D341Med (cell line): Measurements from ENCODE around the gene MTRR.
"Not testable (repeated sequence)": the region's sequence is repeated elsewhere in the genome, so short reads cannot be mapped to it uniquely, and the experiment has no call there.

ENCODE experiments used
- DNase-seq: peaks from one replicate; pipeline ENCODE4 v3.0.0; 2012; ENCODE audit warnings: low spot score

Gene MTRR

DNA sequence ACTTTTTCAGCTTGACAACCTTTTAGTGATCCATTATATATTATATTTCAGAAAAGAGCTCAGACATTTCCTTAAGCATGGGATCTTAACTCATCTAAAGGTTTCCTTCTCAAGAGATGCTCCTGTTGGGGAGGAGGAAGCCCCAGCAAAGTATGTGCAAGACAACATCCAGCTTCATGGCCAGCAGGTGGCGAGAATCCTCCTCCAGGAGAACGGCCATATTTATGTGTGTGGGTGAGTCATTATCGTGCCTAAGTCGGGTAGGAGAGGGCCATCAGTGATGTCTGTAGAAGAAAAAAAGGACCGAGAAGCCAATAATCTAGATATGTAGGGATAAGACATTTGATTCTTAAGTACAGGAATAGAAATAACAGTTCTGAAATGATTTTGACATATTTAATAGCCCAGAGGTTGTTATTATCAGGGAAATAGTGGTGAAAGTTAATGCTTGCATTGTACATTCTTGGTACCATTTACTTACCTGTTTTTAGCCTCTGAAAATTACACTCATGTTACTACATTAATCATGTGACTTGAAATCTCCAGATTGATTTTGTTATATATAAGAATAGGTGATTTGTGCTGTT is 28.2 kb downstream of the MTRR start:
- DNase-seq = no peak

DNA sequence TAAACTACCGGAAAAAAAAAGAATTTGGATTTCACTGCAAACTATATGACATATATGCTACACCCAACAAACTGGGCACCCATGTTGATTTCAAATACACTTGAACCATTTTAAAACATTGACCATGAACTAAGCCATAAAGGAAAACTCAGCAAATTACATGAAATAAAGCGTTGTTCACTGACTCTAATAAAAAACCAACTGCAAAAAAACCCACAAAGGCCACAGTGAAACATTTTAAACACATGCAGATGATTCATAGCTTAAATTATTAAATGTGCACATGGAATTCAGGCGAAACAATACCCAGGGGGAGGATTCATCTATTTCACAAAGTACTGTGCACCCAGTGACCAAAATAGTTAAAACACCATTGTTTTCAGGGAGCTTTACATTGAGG is 33.3 kb downstream of the MTRR start:
- no peak for DNase-seq

DNA sequence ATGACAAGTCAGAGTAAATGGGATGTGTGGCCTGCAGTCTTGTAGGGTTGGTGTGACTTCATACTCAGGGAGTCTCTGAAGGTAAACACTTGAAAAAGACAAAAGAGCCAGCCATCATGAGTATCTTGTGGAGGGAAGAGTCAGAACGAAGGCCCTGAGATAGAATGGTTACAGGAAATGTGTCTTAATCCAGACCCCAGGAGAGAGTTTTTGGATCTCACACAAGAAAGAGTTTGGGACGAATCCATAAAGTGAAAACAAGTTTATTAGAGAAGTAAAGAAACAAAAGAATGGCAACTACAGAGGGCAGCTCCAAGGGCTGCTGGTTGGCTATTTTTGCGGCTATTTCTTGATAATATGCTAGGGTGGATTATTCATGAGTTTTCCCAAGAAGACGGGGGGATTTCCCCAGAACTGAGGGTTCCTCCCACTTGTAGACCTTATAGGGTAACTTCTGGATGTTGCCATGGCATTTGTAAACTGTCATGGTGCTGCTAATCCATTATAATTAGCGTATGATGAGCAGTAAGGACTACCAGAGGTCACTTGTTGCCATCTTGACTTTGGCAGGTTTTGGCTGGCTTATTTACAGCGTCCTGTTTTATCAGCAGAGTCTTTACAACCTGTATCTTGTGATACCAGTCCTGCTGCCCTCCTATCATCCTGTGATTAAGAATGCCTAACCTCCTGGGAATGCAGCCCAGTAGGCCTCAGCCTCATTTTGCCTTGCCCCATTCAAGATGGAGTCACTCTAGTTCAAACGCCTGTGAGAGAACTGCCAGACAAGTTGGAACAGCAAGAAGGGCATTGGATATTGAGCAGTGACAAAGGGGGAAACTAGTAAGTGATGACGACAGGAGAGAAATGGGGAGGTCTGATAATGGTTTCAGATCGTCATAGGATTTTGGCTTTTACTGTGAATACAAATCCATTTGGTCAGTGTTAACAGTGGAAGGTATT is 34.0 kb downstream of the MTRR start:
- no peak for DNase-seq

DNA sequence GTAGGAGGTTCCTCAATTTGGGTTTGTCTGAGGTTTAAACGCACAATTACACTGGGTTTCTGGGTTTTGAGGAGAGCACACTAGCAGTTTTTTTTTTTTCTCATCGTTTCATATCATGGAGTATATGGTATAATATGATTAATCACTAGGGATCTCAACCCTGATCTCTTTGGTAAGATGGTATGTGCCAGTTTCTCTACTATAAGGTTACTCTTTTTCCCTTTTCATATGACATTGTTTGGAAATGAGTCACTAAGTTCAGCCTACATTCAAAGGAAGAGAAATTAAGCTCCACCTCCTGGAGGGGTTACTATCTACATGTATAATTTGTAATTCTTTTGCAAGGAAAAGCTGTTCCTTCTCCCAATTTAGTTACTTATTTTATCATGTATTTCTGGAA is 35.2 kb downstream of the MTRR start:
- no peak for DNase-seq

DNA sequence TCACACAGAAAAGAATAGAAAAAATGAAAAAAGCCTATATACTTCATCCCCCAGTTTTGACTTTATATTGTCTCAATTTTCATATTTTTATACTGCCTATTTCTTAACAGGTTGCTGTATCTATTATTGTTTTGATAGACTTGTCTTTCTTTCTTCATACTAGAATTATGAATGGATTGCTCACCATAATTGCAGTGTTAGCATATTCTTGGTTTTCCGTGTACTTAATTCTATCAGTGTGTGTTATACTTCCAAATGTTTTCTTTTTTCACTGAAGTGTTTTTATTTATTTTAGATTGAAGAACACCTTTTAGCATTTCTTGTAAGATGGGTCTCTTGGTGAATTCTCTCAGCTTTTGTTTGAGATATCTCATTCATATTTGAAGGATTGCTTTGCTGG is 38.7 kb downstream of the MTRR start:
- DNase-seq = no peak

DNA sequence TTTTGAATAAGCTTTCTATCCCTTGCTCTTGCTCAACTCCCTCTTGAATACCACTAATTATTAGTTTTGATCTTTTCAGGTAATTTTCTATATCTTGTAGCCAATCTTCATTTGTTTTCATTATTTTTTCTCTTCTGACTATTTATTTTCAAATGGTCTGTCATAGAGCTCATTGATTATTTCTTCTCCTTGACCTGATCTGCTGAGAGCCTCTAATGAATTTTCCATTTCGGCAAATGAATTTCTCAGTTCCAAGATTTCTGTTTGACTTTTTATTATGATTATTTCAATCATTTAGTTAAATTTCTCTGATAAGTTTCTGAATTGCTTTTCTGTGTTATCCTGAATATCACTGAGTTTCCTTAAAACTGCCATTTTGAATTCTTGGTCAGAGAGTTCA is 39.4 kb downstream of the MTRR start:
- no peak for DNase-seq

DNA sequence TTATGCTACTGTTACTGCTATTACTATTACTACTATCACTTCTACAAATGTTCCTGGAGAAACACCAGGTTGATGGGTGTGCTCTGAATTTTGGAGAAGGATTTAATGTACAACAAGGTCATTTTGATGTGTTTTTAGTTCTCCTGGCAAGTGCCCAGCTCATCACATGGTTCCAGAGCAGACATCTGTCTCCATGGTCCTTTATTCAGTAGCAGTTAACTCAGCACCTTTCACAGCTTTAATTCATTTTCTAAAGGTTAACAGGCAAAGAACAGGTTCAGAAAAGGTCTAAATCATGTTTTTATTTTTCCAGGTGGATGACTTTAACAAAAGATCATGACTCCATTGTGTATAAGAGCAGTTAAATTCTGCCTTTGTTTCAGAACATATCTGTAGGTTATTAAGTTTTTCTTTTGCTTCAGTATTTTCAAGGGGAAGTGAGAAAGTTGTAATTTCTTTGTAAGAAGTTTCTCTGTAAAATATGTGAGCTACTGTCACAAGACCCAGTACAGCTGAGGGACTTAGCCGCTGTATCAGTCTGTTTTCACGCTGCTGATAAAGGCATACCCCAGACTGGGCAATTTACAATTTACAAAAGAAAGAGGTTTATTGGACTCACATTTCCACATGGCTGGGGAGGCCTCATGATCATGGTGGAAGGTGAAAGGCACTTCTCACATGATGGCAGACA is 41.9 kb downstream of the MTRR start:
- no peak for DNase-seq

DNA sequence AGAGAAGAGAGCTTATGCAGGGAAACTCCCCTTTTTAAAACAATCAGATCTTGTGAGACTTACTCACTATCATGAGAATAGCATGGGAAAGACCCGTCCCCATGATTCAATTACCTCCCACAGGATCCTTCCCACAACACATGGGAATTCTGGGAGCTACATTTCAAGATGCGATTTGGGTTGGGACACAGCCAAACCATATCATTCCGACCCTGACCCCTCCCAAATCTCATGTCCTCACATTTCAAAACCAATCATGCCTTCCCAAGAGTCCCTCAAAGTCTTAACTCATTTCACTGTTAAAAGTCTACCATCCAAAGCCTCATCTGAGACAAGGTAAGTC is 42.5 kb downstream of the MTRR start:
- not testable (repeated sequence) for DNase-seq

DNA sequence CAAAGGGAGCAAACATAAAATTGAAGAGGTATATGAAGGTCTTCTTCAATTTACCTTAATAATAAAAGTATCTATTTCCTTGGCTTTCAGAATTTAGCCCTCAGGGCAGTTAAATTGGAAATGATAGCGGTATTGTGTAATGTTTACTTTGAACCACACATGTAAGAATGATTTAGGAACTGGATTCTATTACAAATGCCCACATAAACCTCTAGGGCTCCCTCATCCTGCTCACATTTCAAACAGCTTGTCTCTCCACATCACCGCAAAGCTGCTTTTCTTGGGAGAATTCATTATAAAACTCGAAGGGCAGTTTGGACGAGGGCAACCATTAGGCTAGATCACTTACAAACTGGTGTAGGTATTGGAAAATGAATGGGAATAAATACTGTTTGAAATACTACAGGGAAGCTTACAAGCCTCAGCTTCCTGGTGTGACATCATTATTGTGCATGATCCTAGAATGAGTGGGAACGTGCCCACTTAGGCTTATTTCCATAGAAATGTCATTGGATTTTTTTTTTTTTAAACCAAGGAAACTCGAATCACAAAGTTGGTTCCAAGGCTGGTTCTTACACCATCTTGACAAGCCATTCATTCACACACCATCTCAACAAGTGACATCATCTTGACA is 47.3 kb downstream of the MTRR start:
- DNase-seq = no peak

DNA sequence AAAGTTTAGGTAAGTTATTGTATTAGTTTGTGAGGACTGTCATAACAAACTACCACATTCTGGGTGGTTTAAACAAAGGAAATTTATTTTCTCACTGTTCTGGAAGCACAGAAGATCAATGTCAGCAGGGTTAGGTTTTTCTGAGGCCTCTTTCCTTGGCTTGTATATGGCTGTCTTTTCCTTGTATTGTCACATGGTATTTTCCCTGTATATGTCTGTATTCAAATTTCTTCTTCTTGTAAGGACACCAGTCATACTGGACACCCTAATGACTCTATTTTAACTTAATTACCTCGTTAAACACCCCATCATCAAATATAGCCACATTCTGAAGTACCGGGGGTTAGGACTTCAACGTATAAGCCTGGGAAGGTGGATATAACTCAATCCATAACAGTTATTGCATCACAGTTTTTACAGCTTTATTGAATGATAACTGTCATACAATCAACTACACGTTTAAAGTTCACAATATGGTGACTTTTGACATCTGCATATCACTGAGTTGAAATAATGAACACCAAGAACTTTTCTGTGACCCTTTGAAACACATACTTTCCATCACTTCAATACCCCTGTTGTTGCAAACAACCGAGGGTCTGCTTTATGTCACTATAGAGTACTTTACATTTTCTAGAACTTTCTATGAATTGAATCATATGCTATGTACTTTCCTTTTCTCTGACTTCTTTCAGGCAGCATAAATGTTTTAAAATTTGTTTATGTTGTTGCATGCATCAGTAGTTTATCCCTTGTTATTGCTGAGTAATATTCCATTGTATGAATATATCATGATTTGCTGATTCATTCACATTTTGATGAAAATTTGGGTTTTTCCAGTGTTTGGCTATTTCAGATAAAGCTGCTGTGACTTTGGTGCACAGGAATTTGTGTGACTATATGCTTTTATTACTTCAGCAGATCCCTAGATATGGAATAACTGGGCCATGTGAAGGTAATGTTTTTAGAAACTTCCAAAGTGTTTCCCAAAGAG is 48.5 kb downstream of the MTRR start:
- no peak for DNase-seq

DNA sequence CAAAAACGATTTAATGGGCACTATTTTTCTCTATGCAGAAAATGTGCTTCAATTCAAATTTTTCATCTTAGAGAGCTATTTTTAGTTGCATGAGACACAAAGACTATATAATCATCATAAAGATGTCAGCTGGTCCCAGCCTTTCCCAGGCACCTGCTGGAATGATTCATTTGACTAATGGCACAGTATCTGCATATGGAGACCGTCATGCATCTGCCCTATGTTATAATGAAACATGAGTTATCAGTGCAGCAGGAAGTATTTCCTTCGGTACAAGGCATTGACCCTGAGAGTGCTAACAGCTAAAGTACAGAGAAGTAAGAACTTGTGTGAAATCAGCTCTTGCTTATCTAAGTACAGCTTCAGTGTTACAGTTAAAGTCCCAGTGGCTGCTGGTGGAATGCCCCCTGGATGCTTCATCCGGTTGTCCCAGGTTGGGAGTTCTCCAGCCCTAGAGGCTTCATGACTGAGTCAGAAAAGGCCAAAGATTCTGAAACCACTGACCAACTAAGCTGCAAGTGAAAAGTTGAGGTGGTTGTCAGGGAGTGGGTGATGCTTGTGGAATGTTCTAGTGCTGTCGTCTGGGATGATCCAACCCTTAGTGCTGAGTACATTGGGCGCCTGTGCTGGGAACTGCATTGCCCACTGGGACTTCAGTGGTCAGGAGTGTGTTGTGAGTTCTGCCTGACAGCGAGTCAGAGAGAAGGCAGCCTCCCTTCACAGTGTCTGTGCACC is 57.2 kb downstream of the MTRR start:
- no peak for DNase-seq

DNA sequence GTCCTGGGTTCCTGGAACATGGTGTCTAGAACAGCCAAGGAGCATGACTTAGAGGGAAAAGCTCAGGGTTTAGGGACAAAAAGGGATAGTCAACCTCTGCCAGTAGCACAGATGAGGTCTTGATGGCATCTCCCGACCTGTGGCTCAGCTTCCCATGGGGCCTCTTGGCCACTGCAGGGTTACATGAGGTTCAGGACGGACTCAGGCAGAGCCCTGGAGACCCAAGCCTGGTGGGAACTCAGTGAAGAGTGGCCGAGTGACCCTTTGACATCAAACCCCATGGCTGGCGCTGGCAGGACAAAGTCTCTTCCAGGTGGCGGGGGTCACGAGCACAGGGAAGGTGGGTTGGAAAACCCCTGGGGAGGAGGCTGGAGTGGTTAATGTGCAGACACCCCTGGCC is 57.8 kb downstream of the MTRR start:
- DNase-seq = no peak

DNA sequence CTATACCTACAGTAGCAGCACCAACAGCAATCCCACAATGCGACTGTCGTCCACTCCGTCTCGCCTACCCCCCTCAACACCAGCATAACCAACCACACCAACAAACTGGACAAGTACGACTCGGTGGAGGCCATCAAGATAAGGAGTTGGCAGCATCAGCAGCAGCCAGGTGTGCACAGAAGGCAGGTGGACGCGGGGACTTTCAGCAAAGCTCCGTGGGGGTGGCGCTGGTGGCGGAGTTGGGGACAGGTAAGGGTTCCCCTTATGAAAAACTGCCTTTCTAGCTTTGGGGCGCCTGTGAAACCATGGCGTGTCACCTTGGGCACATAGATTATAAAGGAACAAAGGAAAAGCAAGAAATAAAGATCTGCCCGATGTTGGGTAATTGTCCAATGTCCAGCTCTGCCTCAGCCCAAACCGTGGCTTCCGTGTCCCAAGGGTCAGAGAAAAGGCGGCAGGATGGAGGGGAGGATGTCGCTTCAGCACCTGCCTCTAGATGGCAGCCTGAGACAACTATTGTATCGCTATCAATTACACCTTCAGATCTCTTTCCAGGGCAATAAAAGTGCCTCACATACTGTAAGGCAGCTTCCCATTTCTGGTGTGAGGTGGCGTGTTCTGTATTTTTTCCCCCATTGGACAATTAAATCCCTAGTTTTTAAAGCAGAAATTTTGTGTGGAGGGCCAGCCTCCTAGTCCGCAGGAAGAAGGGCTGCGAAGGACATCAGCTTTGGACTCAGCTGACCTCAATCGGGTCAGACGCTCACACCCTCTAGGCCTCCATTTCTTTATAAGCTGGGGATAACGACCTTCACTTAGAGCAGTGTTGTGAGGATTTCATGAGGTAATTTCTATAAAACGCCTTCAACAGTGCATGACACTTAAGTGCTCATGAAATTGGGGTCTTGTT is 58.8 kb downstream of the MTRR start:
- peak; percentile 78 for DNase-seq

DNA sequence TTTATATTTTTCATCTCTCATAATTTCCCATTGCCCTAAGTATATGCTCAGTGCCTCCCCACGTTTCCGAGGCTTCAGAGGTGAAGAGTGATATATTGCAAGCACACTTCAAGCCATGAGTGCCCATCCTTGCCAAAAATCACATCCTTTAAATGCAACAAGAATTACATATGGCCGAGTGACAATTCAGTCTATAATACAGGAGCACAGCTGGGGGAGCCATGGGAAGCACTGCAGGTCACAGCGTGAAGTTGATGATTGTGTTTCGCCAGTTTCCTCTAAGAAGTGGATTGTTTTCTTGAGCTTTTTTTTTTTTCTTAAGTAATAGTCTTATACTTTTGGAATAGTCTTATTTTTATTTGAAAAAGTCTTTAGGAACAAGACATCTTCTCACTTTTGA is 61.1 kb downstream of the MTRR start:
- no peak for DNase-seq

DNA sequence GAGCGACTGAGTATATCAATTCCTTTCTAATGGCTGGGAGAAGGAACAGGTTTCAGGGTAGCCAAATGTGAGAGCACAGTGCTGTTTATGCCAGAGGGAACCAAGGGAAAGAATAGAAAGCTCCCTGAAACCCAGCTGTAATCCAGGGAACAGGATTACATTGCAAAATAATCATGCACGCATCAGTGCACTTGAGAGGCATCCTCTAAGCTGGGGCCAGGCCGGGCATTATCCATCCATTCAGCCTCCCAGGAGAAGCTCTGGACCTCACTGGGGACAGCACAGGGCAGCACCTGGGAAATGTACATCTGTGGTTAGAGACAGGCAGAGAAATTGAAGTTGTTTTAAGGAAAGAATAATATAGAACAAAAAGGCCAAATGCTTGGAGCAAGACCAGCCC is 72.7 kb downstream of the MTRR start:
- no peak for DNase-seq

DNA sequence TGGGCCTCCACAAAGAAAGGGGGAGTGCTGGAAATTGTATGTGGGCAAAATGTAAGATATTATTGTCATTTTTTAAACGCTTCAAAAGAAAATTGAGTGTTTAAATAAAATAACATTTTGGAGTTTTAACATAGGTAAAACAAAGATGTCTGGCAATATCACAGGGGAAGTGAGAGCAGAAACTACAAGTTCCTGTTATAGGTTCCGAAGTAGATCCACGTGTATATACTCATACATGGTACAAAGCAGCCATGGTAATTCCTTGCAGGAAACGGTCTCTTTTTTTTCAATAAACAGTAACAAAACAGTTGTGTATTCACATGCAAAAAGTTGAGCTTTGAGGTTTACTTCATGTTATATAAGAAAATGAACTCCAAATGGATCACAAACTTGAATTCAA is 78.4 kb downstream of the MTRR start:
- no peak for DNase-seq
